ENCODE data around the gene CENPF. TPM values are rescaled to one million over a fixed set of nuclear protein-coding genes. Genes with fewer than 3 reads are reported as not detected.
A peak's percentile ranks its signal among the peaks of the same experiment; 100 is the strongest.

Gene CENPF
- total and polyA plus RNA-seq, 2 of the 13 experiments (the other 11 are each of a cell fraction or from before 2014, with no cell fraction given) = 14.7 to 84.9 TPM

GRCh38 chr1:214602764-214603657 is at the start of gene CENPF (continued):
- peak; percentile 88 for TF ChIP-seq E2F1 (CRISPR knock-in tag; IDR thresholded peaks at IDR 0.05)
- TF ChIP-seq ZNF672 (CRISPR knock-in tag; IDR thresholded peaks at IDR 0.05) = 0 out of 2 replicates have a peak, but pooled peaks have one; percentile 56
- TF ChIP-seq DNMT1 (CRISPR knock-in tag; IDR thresholded peaks at IDR 0.05) = no peak
- no peak for TF ChIP-seq ZNF318 (CRISPR knock-in tag; IDR thresholded peaks at IDR 0.05)
- TF ChIP-seq CHCHD3 (CRISPR knock-in tag; IDR thresholded peaks at IDR 0.05) = peak; percentile 82; the same call in 1 of the 2 replicates
- 0 out of 2 replicates have a peak, but pooled peaks have one; percentile 31 for TF ChIP-seq PPARG (CRISPR knock-in tag; conservative IDR thresholded peaks at IDR 0.05)
- no peak for TF ChIP-seq ATF6 (CRISPR knock-in tag; conservative IDR thresholded peaks at IDR 0.05)
- TF ChIP-seq PHF20 (CRISPR knock-in tag; IDR thresholded peaks at IDR 0.05) = peak; percentile 61; the same call in 1 of the 2 replicates
- peak; percentile 89; the same call in 1 of the 2 replicates for TF ChIP-seq HOXA9 (CRISPR knock-in tag; IDR thresholded peaks at IDR 0.05; ENCODE audit: borderline replicate concordance)
- no peak for TF ChIP-seq HNF1A (IDR thresholded peaks at IDR 0.05; ENCODE audit: low read depth)
- peak; percentile 34; the same call in 1 of the 2 replicates for TF ChIP-seq HNF1A (CRISPR knock-in tag; IDR thresholded peaks at IDR 0.05; ENCODE audit: borderline replicate concordance)
- no peak for TF ChIP-seq ZNF101 (CRISPR knock-in tag; IDR thresholded peaks at IDR 0.05; ENCODE audit: borderline replicate concordance, low read depth)
